A549 (cell line): ENCODE data around the gene NAT8L. TPM values are rescaled to one million over a fixed set of nuclear protein-coding genes. Genes with fewer than 3 reads are reported as not detected.

Experiments
- ATAC-seq, 2 experiments: fragments of 200-7000 bp in 1 of 2; fragments of >200 bp in 1 of 2; cut with Nextera tagmentation in 1 of 2; cut with Tn5 transposase in 1 of 2; 3 replicates each; pipeline versions ENCODE4 v1.8.0 to v1.9.1; 2018 to 2020; ENCODE audit warnings: mild to moderate bottlenecking in 1 of 2, moderate library complexity in 1 of 2
- CTCF ChIA-PET: fragments of 300-600 bp; sonication (Branson Sonifier 250); formaldehyde crosslinking; extraction: SDS; loops from one replicate; lab custom pipeline; 2021; ENCODE audit warnings: antibody characterized with exemption, inconsistent platforms; lab: Yijun Ruan, JAX
- POLR2A ChIA-PET: fragments of 350-600 bp; formaldehyde crosslinking; extraction: SDS; loops from one replicate; lab custom pipeline; 2021; ENCODE audit warnings: antibody characterized with exemption, inconsistent platforms; lab: Yijun Ruan, JAX
- DNase-seq, 2 experiments: peaks; one replicate each; pipeline versions ENCODE4 v3.0.0 to v3.0.0-alpha.2; 2011 to 2016; ENCODE audit warnings: low read depth in 1 of 2, low spot score in 1 of 2
- FAIRE-seq: peaks from 2 replicates; lab custom pipeline; 2011; peaks lifted over from hg19 to GRCh38; lab: Jason Lieb, UNC
- H3K27ac ChIP-seq, 2 experiments: fragments of >200 bp; sonication (Bioruptor Twin); formaldehyde crosslinking; 3 replicates each; pipeline ENCODE4 v1.5.1; 2016 to 2017
- H3K4me1 ChIP-seq: fragments of >200 bp; sonication (Bioruptor Twin); formaldehyde crosslinking; 3 replicates; pipeline ENCODE4 v1.6.1; 2016
- H3K4me2 ChIP-seq: fragments of >200 bp; sonication (Bioruptor Twin); formaldehyde crosslinking; 3 replicates; pipeline ENCODE4 v1.6.1; 2016
- H3K4me3 ChIP-seq: fragments of >200 bp; sonication (Bioruptor Twin); formaldehyde crosslinking; 3 replicates; pipeline ENCODE4 v1.5.1; 2016
- H3K9me3 ChIP-seq: fragments of >200 bp; sonication (Bioruptor Twin); formaldehyde crosslinking; 3 replicates; pipeline ENCODE4 v1.6.1; 2016
- CBX8 ChIP-seq: fragments of 200-600 bp; sonication (generic); IDR thresholded peaks from 2 replicates; pipeline ENCODE4 v1.6.1; 2016
- CEBPB ChIP-seq, 2 experiments: fragments of >200 bp in 1 of 2; sonication (Bioruptor Twin) in 1 of 2; formaldehyde crosslinking in 1 of 2; IDR thresholded peaks; 2 replicates each; pipeline ENCODE4 v1.6.1; 2012 to 2016
- CHD2 ChIP-seq: fragments of 150-350 bp; IDR thresholded peaks from 2 replicates; pipeline ENCODE4 v1.6.1; 2014; ENCODE audit warnings: low read length; ENCODE audit not compliant: partially characterized antibody
- FOSL2 ChIP-seq, 2 experiments: fragments of 450-650 bp in 1 of 2; fragments of >200 bp in 1 of 2; sonication (Bioruptor Twin) in 1 of 2; formaldehyde crosslinking; IDR thresholded peaks; 2 replicates each; pipeline versions ENCODE4 v1.5.0 to v1.6.1; 2016 to 2020; ENCODE audit warnings: mild to moderate bottlenecking in 1 of 2, moderate library complexity in 1 of 2
- FOXS1 ChIP-seq: fragments of 250-450 bp; sonication (Bioruptor Pico); IDR thresholded peaks from 2 replicates; pipeline ENCODE4 v1.5.0; 2020; ENCODE audit warnings: mild to moderate bottlenecking, moderate library complexity
- GATA3 ChIP-seq: IDR thresholded peaks from 2 replicates; pipeline ENCODE4 v1.6.1; 2012; ENCODE audit warnings: borderline replicate concordance
- HDAC2 ChIP-seq: fragments of 200-600 bp; sonication (generic); IDR thresholded peaks from 2 replicates; pipeline ENCODE4 v1.6.1; 2016
- HOXB5 ChIP-seq: fragments of 250-450 bp; sonication (Bioruptor Pico); IDR thresholded peaks from 2 replicates; pipeline ENCODE4 v1.5.0; 2020; ENCODE audit warnings: mild to moderate bottlenecking, moderate library complexity
- KDM5A ChIP-seq: fragments of 200-600 bp; sonication (generic); IDR thresholded peaks from 2 replicates; pipeline ENCODE4 v1.6.1; 2016; ENCODE audit warnings: antibody characterized with exemption, mild to moderate bottlenecking
- MAFK ChIP-seq: fragments of 450-650 bp; IDR thresholded peaks from 2 replicates; pipeline ENCODE4 v1.6.1; 2014; ENCODE audit not compliant: partially characterized antibody
- PHF8 ChIP-seq: fragments of 200-600 bp; sonication (generic); IDR thresholded peaks from 2 replicates; pipeline ENCODE4 v1.6.1; 2016; ENCODE audit warnings: low read depth, mild to moderate bottlenecking, antibody characterized with exemption, moderate library complexity, borderline replicate concordance
- POLR2A ChIP-seq: IDR thresholded peaks from 2 replicates; pipeline ENCODE4 v1.6.1; 2012; ENCODE audit warnings: mild to moderate bottlenecking, low read length
- POLR2AphosphoS2 ChIP-seq: conservative IDR thresholded peaks from 2 replicates; pipeline ENCODE4 v1.6.1; 2012; ENCODE audit warnings: low read length, improper control_type of control experiment, inconsistent platforms
- RAD21 ChIP-seq, 2 experiments: fragments of >200 bp in 1 of 2; sonication (Bioruptor Twin) in 1 of 2; formaldehyde crosslinking in 1 of 2; IDR thresholded peaks in 1 of 2; conservative IDR thresholded peaks in 1 of 2; 2 replicates in 1 of 2; 3 replicates in 1 of 2; pipeline ENCODE4 v1.6.1; 2012 to 2018; ENCODE audit warnings: inconsistent platforms in 1 of 2
- RCOR1 ChIP-seq: fragments of 150-350 bp; IDR thresholded peaks from 2 replicates; pipeline ENCODE4 v1.6.1; 2014; ENCODE audit warnings: antibody characterized with exemption, low read length, low read depth
- RFX5 ChIP-seq: fragments of 450-650 bp; IDR thresholded peaks from 2 replicates; pipeline ENCODE4 v1.7.1; 2014; ENCODE audit warnings: antibody characterized with exemption, mild to moderate bottlenecking, moderate library complexity
- RNF2 ChIP-seq: fragments of 200-600 bp; sonication (generic); IDR thresholded peaks from 2 replicates; pipeline ENCODE4 v1.6.1; 2016; ENCODE audit warnings: low read depth, mild to moderate bottlenecking, antibody characterized with exemption, moderate library complexity, borderline replicate concordance
- SREBF2 ChIP-seq: fragments of 450-650 bp; IDR thresholded peaks from 2 replicates; pipeline ENCODE4 v1.6.1; 2014; ENCODE audit warnings: mild to moderate bottlenecking, moderate library complexity
- TFCP2L1 ChIP-seq: fragments of 250-450 bp; sonication (Bioruptor Pico); IDR thresholded peaks from 2 replicates; pipeline ENCODE4 v1.5.0; 2021; ENCODE audit warnings: mild to moderate bottlenecking
- ZC3H11A ChIP-seq: fragments of 450-650 bp; IDR thresholded peaks from 2 replicates; pipeline ENCODE4 v1.6.1; 2014; ENCODE audit warnings: antibody characterized with exemption, mild to moderate bottlenecking
- ZNF302 ChIP-seq: fragments of 250-450 bp; sonication (Bioruptor Pico); IDR thresholded peaks from 2 replicates; pipeline ENCODE4 v1.9.0; 2021; ENCODE audit warnings: inconsistent platforms, mild to moderate bottlenecking, moderate library complexity
- ZSCAN20 ChIP-seq: fragments of 250-450 bp; sonication (Bioruptor Pico); IDR thresholded peaks from 2 replicates; pipeline ENCODE4 v1.8.0; 2022; ENCODE audit warnings: mild to moderate bottlenecking, moderate library complexity
- WGBS: methylation state at CpG from one replicate; pipeline ENCODE4 v1.1.6; 2017; ENCODE audit errors: missing lambda C conversion rate; 5-methylcytosine and 5-hydroxymethylcytosine counted together
- polyA plus RNA-seq, 4 experiments: library from polyadenylated mRNA; depleted of rRNA in 3 of 4; stranded (reverse); fragments of >200 nt; fragmentation: RNase III in 1 of 4; extraction: RNeasy Plus Mini Kit Qiagen cat#74134 plus additional on column Dnase treatment in 1 of 4; gene quantifications; 2 replicates in 3 of 4; 3 replicates in 1 of 4; pipeline ENCODE4 v1.2.3, GENCODE V29; 2011 to 2017
- TF ChIP-seq, protein P1 (sequence below): fragments of 250-450 bp; sonication (Bioruptor Pico); IDR thresholded peaks from 2 replicates; pipeline ENCODE4 v1.5.0; 2020; ENCODE audit warnings: low read depth, mild to moderate bottlenecking, moderate library complexity
- TF ChIP-seq, protein P2 (sequence below): fragments of 150-350 bp; IDR thresholded peaks from 2 replicates; pipeline ENCODE4 v1.6.1; 2014; ENCODE audit warnings: low read depth, mild to moderate bottlenecking, low read length
- TF ChIP-seq, protein P3 (sequence below): IDR thresholded peaks from 2 replicates; pipeline ENCODE4 v1.6.1; 2012; ENCODE audit warnings: low read depth, borderline replicate concordance
- TF ChIP-seq, protein P4 (sequence below): fragments of >200 bp; sonication (Bioruptor Twin); formaldehyde crosslinking; IDR thresholded peaks from 3 replicates; pipeline ENCODE4 v1.6.1; 2016
- TF ChIP-seq, protein P5 (sequence below): fragments of 200-600 bp; sonication (generic); IDR thresholded peaks from 2 replicates; pipeline ENCODE4 v1.6.1; 2016; ENCODE audit warnings: antibody characterized with exemption, mild to moderate bottlenecking, moderate library complexity

NAT8L gene
- polyA plus RNA-seq, 2 of the 4 experiments (the other 2 are of a cell fraction): 2.6 to 8.2 TPM

DNA sequence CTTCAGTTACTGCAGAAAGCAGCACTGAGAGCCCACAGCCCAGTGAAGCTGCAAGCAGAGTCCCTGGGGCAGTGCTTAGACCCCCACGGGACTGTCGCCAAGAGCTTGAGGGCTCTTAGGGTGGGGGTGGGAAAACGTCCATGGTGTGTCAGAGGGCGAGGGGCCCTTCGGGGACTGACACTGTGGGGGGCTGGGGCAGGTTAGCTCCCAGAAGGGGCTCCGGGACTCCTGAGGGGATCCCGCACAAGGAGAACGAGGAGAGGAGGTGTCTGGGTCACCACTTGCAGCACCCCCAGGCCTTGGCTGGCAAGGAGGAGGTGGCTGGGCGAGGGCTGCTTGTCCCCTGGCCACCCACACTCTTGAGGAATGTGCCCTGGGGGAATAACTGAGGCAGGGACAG lies 20.8 kb downstream of the NAT8L start:
- no peak for FAIRE-seq
- 93% methylated on average over 2 of the region's 9 CpGs for WGBS

DNA sequence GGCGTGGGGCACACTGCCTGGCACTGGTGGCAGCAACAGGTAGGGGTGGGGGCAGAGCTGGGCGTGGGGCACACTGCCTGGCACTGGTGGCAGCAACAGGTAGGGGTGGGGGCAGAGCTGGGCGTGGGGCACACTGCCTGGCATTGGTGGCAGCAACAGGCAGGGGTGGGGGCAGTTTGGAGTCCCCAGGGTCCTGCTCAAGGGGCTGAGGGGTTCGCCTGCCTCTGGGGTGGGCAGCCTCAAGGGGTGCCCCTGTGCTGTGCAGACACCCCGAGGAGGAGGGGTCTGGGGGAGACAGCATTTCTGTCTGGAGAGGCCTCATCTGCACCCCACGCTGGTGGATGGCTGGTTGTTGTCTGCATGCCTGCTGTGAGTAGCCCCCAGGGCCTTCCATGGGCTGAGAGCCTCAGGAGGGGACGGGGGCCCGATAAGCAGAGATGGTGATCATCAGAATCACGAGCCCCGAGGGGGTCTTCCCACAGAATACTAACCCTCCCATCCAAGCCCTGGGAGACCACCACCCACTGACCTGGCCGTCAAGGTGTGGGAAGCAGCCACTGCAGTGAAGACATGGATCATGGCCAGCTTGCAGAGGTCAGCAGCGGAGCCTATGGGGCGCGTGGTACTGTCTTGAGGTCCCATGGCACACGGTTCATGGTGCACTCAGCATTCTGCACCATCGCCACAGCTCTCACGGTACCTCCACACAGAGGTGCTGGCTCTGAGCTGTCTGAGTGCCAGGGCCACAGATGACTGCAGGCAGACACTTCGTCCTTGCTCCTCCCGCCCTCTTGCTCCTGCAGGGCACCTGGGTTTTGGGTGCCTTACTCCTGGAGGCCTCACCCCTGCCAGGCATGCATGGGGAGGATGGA lies 21.5 kb downstream of the NAT8L start:
- no peak for TF ChIP-seq MAFK
- no peak for TF ChIP-seq FOSL2 (IDR thresholded peaks at IDR 0.05)
- no peak for TF ChIP-seq FOSL2 (CRISPR knock-in tag; IDR thresholded peaks at IDR 0.05)
- FAIRE-seq: no peak
- CTCF ChIA-PET: interaction anchor here (0.9 kb wide), 1 partner anchor 13 kb away, joined by 3 read pairs; no protein-coding TSS in a partner anchor
- Histone ChIP-seq H3K9me3 (no peaks in the 10 kb centered on the region), H3K4me1 (no peaks in the 10 kb centered on the region), H3K27ac (no peak overlapping the region), H3K4me3 (no peak overlapping the region), H3K4me2 (no peak overlapping the region)
- 53% methylated on average over 3 of the region's 19 CpGs for WGBS
- no peak for DNase-seq
- POLR2A ChIA-PET: no interaction called here
- no peak for ATAC-seq

More for the DNA sequence above, 20.8 kb downstream of the NAT8L start:
- H3K4me3 ChIP-seq: no peak overlapping the region
- no peaks in the 10 kb centered on the region for H3K4me1 ChIP-seq
- ChIA-PET CTCF (no interaction called here), POLR2A (no interaction called here)
- H3K4me2 ChIP-seq: no peak overlapping the region
- no peak overlapping the region for H3K27ac ChIP-seq
- DNase-seq: no peak
- no peak for ATAC-seq
- TF ChIP-seq CEBPB (IDR thresholded peaks at IDR 0.05) (no peak), KDM5A (no peak), FOXS1 (CRISPR knock-in tag) (no peak), RCOR1 (no peak), CHD2 (no peak), CBX8 (no peak), PHF8 (no peak), POLR2AphosphoS2 (no peak), ZC3H11A (no peak), MAFK (no peak), GATA3 (no peak), TFCP2L1 (no peak), ZSCAN20 (CRISPR knock-in tag) (no peak)
- TF ChIP-seq, protein P1, sequence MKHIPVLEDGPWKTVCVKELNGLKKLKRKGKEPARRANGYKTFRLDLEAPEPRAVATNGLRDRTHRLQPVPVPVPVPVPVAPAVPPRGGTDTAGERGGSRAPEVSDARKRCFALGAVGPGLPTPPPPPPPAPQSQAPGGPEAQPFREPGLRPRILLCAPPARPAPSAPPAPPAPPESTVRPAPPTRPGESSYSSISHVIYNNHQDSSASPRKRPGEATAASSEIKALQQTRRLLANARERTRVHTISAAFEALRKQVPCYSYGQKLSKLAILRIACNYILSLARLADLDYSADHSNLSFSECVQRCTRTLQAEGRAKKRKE (CRISPR knock-in tag): no peak
- TF ChIP-seq, protein P2, sequence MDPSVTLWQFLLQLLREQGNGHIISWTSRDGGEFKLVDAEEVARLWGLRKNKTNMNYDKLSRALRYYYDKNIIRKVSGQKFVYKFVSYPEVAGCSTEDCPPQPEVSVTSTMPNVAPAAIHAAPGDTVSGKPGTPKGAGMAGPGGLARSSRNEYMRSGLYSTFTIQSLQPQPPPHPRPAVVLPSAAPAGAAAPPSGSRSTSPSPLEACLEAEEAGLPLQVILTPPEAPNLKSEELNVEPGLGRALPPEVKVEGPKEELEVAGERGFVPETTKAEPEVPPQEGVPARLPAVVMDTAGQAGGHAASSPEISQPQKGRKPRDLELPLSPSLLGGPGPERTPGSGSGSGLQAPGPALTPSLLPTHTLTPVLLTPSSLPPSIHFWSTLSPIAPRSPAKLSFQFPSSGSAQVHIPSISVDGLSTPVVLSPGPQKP: no peak
- TF ChIP-seq, protein P3, sequence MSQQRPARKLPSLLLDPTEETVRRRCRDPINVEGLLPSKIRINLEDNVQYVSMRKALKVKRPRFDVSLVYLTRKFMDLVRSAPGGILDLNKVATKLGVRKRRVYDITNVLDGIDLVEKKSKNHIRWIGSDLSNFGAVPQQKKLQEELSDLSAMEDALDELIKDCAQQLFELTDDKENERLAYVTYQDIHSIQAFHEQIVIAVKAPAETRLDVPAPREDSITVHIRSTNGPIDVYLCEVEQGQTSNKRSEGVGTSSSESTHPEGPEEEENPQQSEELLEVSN: no peak
- TF ChIP-seq, protein P4, sequence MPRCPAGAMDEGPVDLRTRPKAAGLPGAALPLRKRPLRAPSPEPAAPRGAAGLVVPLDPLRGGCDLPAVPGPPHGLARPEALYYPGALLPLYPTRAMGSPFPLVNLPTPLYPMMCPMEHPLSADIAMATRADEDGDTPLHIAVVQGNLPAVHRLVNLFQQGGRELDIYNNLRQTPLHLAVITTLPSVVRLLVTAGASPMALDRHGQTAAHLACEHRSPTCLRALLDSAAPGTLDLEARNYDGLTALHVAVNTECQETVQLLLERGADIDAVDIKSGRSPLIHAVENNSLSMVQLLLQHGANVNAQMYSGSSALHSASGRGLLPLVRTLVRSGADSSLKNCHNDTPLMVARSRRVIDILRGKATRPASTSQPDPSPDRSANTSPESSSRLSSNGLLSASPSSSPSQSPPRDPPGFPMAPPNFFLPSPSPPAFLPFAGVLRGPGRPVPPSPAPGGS: no peak
- H3K9me3 ChIP-seq: no peaks in the 10 kb centered on the region

DNA sequence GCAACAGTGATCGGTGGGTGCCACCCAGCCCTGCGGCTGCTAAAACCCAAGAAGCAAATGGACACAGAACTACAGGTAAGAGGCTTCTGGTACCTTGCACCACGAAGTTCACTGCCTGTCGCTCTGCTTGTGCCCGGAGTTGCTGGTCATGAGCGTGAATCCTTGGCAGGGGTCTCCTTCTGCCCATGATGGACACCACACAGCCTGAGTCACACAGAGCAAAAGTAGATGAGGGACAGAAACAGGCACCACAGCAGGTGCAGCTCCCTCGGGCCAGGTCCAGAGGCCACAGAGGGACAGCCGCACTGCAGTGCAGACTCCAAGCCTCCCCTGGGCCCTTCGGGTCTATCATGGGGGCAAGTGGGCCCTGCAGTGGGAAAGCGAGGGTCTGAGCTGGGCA lies 22.4 kb downstream of the NAT8L start:
- FAIRE-seq (no peak), ATAC-seq (no peak), DNase-seq (no peak)
- Histone ChIP-seq H3K27ac (no peak overlapping the region), H3K4me3 (no peak overlapping the region), H3K4me2 (no peak overlapping the region), H3K4me1 (no peaks in the 10 kb centered on the region), H3K9me3 (no peaks in the 10 kb centered on the region)
- WGBS: 76% methylated on average over 8 of the region's 10 CpGs
- POLR2A ChIA-PET: no interaction called here
- CTCF ChIA-PET: interaction anchor here (0.9 to 1.2 kb wide), 3 partner anchors 12 to 380 kb away, joined by 3 read pairs; no protein-coding TSS in a partner anchor
- TF ChIP-seq HDAC2: no peak
- TF ChIP-seq ZNF302 (CRISPR knock-in tag): no peak
- no peak for TF ChIP-seq HOXB5 (CRISPR knock-in tag)
- TF ChIP-seq PHF8: no peak
- no peak for TF ChIP-seq POLR2A
- no peak for TF ChIP-seq RFX5
- TF ChIP-seq CEBPB (IDR thresholded peaks at IDR 0.05): no peak
- TF ChIP-seq RNF2: no peak
- no peak for TF ChIP-seq MAFK
- no peak for TF ChIP-seq SREBF2
- TF ChIP-seq, protein P5, sequence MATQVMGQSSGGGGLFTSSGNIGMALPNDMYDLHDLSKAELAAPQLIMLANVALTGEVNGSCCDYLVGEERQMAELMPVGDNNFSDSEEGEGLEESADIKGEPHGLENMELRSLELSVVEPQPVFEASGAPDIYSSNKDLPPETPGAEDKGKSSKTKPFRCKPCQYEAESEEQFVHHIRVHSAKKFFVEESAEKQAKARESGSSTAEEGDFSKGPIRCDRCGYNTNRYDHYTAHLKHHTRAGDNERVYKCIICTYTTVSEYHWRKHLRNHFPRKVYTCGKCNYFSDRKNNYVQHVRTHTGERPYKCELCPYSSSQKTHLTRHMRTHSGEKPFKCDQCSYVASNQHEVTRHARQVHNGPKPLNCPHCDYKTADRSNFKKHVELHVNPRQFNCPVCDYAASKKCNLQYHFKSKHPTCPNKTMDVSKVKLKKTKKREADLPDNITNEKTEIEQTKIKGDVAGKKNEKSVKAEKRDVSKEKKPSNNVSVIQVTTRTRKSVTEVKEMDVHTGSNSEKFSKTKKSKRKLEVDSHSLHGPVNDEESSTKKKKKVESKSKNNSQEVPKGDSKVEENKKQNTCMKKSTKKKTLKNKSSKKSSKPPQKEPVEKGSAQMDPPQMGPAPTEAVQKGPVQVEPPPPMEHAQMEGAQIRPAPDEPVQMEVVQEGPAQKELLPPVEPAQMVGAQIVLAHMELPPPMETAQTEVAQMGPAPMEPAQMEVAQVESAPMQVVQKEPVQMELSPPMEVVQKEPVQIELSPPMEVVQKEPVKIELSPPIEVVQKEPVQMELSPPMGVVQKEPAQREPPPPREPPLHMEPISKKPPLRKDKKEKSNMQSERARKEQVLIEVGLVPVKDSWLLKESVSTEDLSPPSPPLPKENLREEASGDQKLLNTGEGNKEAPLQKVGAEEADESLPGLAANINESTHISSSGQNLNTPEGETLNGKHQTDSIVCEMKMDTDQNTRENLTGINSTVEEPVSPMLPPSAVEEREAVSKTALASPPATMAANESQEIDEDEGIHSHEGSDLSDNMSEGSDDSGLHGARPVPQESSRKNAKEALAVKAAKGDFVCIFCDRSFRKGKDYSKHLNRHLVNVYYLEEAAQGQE: no peak
- no peak for TF ChIP-seq RAD21 (conservative IDR thresholded peaks at IDR 0.05 in 1 of 2, IDR thresholded peaks at IDR 0.05 in 1 of 2)
